HG02943 (cell line): Measurements from ENCODE around the gene SEMA7A.
A peak's percentile ranks its signal among the peaks of the same experiment; 100 is the strongest.
"Not testable (repeated sequence)": the region's sequence is repeated elsewhere in the genome, so short reads cannot be mapped to it uniquely, and the experiment has no call there.

Experiments used
- ATAC-seq: cut with Tn5 transposase; IDR thresholded peaks from one replicate; pipeline ENCODE4 v1.9.1; 2021; ENCODE audit warnings: mild to moderate bottlenecking, low read depth, moderate library complexity; ENCODE audit not compliant: unreplicated experiment

Gene SEMA7A

DNA sequence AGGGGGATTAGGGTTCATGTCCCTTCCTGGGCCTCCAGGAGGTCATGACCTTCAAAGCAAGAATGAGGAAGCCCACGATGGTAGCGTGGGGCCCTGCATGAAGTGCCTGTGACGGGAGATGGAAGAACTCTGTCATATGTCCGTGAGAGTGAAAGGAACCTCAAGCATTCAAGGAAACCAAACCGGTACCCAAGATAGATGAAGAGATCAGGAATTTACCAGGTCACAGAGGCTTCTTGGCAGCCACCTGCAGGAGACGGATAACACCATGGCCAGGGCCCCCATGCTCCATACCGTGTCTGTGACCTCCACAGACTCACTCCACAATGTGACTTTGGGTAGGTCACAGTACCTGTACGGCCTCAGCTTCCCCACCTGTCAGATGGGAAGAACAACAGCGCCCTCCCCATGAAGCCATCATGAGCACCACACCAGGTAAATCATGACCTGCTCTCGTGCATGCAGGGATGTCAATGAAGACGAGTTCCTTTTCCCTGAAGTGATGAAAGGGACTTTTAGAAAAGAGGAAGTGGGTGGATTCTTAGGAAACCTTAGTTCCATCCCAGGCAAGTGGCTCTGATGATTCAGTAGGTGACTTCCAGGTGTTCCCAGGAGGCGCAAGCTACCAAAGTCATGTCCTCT is 43.0 kb downstream of the SEMA7A start:
- ATAC-seq: no peak

DNA sequence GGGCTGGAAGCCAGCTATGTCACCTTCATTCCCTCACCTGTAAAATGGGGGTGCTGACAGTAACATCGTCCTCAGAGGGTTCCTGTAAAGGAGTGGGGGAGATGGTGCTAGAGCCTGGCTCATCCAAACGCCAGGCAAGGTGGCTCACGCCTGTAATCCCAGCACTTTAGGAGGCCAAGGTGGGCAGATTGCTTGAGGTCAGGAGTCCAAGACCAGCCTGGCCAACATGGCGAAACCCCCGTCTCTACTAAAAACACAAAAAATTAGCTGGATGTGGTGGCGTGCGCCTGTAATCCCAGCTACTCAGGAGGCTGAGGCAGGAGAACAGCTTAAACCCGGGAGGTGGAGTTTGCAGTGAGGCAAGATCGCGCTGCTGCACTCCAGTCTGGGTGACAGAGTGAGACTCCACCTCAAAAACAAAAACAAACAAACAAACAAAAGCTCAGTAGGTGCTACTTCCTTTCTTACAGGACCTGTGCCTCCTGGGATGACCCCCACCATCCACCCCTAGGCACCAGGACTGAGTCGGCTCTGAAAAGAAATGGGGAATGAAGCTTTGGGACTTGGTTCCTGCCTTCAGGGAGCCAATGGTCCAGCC is 43.6 kb downstream of the SEMA7A start:
- not testable (repeated sequence) for ATAC-seq

DNA sequence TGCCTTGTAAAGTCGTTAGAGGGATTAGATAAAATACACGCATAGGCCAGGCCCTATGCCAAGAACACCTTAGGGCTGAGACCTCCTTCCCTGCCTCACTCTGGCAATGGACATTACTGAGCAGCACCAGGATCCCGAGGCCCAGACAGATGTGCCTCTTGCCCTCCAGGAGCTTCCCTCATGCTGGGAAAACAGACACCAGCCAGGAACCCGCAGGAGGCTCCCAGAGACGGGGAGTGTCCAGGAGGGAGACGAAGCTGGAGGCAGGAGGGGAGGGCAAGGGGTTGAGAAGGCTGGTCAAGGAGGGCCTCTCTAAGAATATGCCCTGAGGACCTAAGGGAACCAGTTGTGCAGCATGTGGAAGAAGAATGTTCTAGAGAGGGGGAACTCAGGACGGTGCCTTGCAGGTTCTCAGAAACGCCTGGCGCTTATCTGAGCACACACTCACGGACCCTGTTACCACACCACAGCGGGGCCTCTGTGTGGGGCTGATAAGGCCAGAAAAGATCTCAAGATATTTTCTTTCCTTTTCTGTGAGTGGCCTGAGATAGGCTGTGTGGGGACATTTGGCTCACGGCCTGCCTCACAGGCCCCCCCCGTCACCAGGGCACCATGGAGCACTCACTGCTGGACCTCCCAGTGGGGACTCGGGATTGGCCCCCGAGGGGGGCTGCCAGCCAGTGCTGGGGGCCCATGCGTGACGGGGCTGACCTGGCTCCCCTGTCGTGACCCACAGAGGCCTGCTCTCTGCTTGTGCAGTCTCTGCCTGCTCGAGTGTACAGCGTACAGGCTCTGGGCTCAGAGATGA is 44.3 kb downstream of the SEMA7A start:
- no peak for ATAC-seq

DNA sequence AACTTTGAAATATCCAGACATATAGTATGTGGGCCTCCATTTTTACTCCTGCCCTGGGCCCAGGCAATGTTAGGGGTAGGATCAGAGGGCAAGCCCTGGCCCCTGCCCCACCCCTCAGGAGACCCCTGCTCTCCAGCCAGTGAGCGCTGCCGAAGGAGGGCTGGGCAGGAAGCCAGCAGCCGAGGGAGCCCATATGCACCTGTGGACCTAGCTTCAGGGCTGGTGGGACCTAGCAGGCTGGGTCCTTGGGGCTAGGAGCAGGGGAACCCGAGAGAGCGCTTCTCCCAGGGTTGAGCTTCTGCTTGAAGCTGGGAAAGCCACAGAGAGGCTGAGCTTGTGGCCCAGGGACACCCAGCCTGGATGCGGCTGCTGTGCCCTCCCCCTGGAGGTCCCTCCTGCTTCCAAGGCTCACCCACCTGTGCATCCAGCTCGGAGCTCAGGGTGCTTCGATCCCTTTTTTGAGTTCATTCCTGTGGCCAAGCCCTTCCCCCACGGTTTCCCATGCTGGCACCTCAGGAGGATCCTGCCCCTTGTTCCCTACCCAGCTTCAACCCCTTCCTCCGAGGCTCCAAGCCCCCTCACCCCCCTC is 45.3 kb downstream of the SEMA7A start:
- no peak for ATAC-seq

DNA sequence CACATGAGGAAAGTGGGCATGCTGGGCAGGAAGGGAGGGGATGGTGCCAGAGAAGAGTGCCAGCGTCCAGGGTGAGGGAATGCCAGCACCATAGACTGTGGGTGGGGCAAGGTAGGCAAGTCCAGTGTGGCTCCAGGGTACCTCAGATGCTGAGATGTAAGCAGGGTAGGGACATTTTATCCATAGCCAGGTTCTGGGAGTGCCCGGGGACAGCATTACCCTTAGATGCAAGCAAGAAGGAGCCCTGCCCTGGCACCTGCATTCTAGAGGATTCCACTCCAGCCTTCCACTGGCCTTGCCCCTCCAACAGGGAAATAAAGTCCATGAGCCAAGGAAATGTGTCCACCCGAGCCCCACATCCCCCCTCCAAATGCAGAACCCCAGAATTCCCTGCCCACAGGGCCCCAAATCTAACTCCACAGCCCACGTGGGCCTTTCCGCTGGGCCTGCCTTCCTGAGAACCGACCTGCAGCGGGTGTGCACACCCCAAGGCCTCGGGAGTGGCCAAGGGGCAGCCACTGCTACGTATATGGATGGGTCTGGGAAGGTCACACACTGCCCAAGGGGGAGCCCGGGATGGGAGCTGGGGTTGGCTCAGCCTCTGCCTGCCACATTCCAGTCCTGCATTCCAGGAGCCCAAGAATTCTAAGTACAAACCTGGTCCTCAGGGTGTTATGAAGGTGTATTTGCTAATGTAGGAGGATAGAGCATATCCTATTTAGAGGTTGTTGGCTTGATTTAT is 46.0 kb downstream of the SEMA7A start:
- no peak for ATAC-seq

DNA sequence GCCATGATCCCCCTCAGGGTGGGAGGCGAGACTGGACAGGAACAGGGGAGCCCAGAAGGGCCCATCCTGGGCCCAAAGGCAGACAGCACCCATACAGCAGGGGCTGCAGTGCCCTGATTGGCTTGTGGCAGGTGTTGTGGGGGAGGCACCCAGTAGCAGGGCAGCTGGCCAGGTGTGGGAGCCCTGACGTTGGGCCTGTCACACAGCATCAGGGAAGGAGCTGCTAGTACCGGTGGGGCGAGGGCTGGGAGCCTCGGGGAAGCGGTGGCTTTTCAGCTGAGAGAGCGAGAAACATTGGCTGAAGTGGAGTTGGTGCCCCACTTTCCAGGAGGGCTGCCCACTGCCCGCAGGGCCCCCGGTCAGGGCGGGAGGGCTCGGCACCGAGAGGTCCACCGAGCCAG is 46.6 kb downstream of the SEMA7A start:
- ATAC-seq: no peak

DNA sequence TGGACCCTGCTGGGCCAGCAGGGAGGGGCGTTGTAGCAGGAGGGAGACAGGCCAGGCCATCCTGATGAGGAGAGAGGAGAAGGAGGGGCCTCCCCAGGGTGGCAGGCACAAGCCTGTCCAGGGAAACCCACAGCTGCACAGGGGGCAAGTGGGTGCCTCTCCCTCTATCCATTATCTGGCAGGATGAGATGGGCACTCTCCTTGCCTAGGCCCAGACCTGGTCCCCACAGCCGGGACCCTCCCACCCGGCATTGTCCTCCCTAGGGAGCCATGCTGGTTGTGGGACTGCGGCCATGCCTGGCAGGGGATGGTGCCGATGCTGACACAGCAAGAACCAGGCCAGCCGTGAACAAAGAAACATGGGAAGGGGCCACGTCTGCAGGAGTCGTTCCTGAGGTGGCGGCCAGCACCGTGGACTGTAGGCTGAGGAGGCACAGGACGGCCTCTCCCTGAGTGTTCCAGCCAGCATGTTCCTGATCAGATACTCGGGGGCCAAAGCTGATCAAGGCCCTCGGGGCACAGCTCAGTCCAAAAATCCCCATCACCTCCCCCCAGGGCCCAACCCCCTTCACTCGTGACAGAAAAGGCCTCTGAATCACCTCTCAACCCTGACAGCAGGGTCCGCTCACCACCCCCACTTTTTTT is 47.1 kb downstream of the SEMA7A start:
- no peak for ATAC-seq

DNA sequence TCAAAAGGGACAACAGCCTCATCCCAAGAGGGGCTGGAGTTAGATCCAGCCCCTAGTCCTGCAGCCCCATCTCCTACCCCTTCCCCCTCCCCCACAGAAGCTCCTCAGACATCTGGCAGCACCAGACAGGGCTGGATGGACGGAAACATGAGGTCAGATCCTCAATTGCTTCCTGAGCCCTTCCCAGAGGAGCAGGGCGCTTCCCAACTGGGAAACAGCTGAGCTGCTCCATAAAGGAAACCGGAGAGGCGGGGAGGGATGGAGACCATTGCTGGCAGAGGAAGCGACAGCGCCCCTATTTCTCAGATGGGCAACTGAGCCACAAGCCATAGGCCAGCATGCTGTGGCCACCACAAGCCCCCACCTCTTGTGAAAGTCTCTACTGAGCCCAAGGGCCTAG is 48.0 kb downstream of the SEMA7A start:
- no peak for ATAC-seq

DNA sequence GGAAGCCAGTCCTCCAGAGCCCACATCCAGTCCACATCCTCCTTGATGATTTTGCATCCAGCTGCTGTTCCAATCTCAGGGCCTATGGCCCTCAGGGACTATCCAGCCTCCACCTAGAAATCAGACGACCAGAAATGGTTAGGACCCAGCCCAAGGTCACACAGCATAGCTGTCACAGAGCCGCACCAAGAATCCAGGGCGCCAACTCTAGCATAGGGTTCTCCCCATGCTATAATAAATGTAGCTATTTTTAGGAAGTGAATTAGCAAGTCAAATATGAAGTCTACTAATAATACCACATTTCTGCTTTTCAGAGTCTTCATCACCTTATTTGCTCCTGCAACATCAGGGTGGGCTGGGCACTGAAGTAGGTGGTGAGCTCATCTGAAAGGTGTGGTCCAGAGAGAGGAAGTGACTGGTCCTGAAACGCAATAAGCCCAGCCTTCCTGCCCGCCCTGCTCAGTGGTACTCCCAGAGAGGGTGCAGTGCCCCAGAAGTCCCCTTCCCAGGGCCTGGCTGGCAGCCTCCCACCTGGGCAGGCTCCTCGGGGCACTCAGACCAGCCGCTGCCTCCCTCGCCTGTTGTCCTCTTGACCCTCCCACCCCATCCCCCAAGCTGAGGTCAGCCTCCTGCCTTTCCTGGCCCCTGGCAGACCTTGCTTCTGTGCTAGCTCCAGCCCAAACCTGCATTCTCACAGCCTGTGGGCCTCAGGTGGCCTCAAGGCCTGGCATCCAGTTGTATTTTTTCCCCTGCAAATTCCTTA is 48.7 kb downstream of the SEMA7A start:
- peak; percentile 63 for ATAC-seq

DNA sequence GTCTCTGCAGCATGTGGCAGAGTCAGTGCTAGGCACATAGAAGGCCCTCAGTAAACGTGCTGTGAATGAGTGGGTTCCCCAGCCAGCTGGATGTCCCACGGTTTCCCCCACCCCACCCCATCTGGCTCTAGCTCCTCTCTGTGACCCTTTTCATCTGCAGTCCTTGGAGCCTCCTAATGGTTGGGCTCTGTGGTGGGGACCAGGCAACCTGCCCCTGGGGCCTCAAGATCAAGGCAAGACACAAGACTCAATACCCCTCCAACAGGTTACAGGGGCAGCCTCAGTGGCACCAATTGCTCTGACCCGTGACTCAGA is 49.2 kb downstream of the SEMA7A start:
- ATAC-seq: no peak

DNA sequence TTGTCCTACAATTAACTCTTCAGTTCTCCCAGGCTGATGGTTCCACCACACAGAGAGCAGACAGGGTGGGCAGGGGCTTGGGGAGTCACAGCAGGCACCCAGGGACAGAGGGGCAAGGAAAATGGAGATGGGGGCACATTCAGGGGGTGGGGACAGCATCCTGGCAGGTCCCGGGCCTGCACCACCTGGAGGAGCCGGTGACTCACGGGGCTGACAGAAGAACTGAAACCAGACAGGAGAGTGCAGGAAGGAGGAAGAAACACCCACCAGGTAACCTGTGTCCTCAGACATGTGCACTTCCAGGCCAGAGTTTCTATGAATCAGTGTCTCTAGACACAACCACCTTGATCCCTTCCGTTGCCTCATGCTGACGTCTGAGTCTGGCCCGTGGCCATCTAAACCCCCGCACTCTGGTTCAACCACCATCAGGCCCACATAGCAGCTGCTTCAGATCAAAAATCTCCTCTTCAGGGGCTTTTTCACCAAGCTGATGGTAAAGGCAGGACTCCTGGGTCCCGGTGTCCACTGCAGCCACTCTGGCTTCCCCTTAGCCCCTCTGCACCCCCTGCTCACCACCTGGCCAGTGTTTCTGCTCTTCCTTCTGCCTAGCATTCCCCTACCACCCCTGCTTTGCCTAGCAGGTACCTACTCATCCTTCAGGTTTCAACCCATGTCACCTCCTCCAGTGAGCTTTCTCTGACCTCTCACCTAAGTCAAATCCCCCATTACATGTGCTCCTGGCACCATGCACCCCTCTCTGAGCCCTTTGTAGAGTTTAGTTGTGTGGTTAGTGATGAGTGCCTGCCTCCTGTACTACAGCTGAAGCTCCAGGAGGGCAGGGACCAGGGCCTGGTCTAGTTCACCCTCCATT is 49.8 kb downstream of the SEMA7A start:
- ATAC-seq: peak; percentile 40

DNA sequence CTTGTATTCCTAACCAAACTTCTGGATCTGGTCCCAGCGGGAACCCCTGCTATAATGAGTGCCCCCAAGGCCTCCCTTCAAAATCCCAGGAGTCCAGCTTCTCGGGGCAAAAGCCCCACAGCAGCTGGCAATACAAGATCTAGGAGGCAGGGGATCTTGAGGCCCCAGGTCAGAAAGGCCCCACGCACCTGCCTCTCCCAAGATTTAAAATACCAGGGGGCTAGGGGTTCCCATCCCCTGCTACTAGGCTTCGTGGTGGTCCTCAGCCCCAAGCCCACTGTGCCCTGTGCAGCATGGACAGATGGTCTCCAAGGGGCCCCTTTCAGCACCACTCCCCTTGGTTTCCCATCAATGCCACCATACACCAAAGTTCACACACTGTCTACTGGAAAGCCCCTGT is 50.5 kb downstream of the SEMA7A start:
- no peak for ATAC-seq

DNA sequence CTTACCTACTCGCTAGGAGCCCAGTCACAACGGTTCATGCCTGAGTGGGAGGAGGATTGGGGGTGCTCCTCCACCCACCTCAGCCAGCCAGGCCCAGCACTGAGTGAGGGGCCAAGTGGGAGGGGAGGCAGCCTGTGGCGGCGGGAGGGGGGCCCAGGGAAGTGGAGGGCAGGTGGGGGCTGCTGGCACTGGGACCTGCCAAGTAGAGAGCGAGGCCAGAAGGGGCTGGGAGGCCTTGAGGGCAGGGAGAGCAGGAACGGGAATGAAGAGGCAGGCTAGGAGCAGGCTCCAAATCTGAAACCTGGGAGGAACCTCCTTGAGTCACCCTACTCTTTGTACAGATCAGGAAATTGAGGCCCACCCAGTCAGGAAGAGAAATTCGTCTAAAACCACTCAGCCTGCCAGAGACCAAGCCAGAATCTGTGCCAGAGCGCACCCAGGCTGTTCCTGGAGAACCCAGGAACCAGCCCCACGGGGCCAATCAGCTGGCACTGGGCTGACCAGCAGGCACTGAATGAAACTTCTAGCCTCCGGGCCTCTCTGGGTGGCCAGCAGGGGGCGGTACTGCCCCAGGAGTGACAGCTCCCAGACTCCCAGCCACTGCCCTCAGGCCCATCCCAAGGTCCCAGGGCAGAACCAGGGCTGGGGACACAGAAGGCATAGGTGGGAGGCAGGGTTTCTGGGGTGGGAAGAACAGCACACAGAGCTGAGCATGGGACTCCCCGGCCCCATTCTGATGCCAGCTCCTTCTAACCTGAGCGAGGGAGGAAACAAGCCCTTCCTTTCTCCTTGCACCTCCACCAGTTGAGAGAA is 51.5 kb downstream of the SEMA7A start:
- ATAC-seq: no peak

DNA sequence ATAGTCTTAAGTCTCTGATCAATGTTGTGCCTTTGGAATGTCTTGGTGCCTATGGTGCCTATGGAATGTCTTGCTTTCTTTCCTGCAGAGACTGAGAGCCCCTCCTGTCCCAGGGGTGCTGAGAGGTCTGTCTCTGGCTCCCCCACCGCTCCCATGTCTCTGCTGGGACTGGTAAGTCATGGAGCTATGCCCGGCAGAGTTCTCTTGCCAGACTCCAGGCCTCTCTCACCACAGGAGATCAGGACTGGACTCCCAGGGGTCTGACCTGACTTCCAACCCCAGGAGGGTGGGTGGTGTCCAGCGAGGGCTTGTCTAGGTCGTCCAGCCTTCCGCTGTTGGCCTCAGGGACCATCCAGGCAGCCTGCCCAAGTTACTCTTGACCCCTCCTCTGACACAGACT is 52.3 kb downstream of the SEMA7A start:
- ATAC-seq: no peak

DNA sequence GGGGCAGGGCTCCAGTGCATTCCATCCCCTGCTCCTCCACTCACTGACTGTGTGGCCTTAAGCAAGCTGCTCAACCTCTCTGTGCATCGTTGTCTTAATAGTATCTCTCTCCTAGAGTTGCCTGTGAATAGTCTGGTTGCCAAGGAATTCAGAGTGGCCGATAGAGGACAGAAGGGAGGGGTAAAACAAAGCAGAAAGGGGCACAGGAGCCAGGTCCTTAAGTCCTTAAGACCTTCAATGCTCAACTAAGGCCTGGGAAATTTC is 52.6 kb downstream of the SEMA7A start:
- no peak for ATAC-seq

DNA sequence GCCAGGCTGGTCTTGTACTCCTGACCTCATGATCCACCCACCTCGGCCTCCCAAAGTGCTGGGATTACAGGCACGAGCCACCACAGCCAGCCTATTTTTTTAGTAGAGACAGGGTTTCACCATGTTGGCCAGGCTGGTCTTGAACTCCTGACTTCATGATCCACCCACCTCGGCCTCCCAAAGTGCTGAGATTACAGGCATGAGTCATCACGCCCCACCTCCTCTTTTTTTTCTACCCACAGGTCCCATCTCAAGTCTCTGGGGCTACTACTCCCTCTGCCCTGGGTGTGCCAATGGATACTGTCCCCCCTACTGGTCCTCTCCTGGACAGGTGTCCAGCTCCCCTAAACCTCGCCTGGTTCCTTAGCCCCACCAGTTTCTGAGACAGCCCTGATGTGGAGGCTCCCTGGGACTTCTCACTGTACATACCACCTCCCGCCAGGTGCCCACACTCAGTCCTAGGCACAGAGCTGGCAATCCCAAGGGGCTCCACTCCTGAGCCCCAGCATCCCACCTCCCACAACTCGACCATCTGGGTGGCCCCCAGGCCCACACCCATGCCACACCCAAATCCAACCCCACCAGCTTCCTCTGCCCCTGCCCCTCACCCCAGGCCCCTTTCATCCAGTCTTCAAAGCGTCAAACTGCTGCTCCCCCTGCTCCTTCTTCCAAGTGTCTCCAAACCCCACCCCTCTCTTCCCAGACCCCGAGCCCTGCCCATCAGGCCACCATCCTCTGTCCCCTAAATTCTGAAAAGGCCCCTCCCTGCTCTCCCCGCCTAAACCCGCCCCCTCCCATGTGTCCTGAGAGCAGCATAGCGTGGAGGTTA is 53.2 kb downstream of the SEMA7A start:
- no peak for ATAC-seq

DNA sequence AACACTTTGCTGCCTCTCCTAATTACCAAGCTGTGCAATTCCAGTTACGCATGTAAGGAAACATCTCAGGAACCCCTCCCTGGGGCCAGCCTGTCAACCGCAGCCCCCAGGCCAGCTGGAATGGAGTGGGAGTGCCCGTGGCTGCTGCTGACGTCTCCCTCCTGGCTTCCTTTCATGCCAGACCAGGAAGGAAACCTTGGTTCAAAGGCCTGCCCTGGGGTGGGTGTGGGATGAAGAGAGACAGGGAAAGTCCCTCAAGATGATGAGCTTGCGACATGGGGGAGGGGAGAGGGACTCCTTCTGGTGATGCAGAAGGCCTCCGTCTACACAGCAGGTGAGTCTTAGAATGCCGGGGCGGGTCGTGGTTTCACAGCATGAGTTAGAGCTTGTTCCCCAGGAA is 54.9 kb downstream of the SEMA7A start:
- no peak for ATAC-seq
